Ishikawa (cell line): ENCODE results near the gene RELN.

Source experiments
- CEBPB ChIP-seq: IDR thresholded peaks from 2 replicates; pipeline ENCODE4 v1.6.1; 2012
- FOXM1 ChIP-seq: IDR thresholded peaks from 2 replicates; pipeline ENCODE4 v1.6.1; 2012; ENCODE audit warnings: low read depth, borderline replicate concordance
- MAX ChIP-seq: IDR thresholded peaks from 2 replicates; pipeline ENCODE4 v1.6.1; 2012
- NFIC ChIP-seq: IDR thresholded peaks from 2 replicates; pipeline ENCODE4 v1.6.1; 2012
- RAD21 ChIP-seq: IDR thresholded peaks from 2 replicates; pipeline ENCODE4 v1.6.1; 2012; ENCODE audit warnings: low read depth
- TAF1 ChIP-seq: IDR thresholded peaks from 2 replicates; pipeline ENCODE4 v1.6.1; 2012; ENCODE audit warnings: low read depth, mild to moderate bottlenecking
- TCF12 ChIP-seq: IDR thresholded peaks from 2 replicates; pipeline ENCODE4 v1.6.1; 2012; ENCODE audit warnings: low read depth
- TF ChIP-seq, protein P1 (sequence below): IDR thresholded peaks from 2 replicates; pipeline ENCODE4 v1.6.1; 2012; ENCODE audit warnings: low read depth, mild to moderate bottlenecking

- no peak for TF ChIP-seq TAF1
- no peak for TF ChIP-seq RAD21
- no peak for TF ChIP-seq NFIC
- no peak for TF ChIP-seq TCF12
- no peak for TF ChIP-seq MAX
- no peak for TF ChIP-seq FOXM1
- no peak for TF ChIP-seq CEBPB
- TF ChIP-seq, protein P1, sequence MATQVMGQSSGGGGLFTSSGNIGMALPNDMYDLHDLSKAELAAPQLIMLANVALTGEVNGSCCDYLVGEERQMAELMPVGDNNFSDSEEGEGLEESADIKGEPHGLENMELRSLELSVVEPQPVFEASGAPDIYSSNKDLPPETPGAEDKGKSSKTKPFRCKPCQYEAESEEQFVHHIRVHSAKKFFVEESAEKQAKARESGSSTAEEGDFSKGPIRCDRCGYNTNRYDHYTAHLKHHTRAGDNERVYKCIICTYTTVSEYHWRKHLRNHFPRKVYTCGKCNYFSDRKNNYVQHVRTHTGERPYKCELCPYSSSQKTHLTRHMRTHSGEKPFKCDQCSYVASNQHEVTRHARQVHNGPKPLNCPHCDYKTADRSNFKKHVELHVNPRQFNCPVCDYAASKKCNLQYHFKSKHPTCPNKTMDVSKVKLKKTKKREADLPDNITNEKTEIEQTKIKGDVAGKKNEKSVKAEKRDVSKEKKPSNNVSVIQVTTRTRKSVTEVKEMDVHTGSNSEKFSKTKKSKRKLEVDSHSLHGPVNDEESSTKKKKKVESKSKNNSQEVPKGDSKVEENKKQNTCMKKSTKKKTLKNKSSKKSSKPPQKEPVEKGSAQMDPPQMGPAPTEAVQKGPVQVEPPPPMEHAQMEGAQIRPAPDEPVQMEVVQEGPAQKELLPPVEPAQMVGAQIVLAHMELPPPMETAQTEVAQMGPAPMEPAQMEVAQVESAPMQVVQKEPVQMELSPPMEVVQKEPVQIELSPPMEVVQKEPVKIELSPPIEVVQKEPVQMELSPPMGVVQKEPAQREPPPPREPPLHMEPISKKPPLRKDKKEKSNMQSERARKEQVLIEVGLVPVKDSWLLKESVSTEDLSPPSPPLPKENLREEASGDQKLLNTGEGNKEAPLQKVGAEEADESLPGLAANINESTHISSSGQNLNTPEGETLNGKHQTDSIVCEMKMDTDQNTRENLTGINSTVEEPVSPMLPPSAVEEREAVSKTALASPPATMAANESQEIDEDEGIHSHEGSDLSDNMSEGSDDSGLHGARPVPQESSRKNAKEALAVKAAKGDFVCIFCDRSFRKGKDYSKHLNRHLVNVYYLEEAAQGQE: no peak
These were observed 290.4 kb downstream of the RELN start for GRCh38 chr7:103699032-103699431.
